ENCODE results near the gene KLHL30.
"Not testable (repeated sequence)": the region's sequence is repeated elsewhere in the genome, so short reads cannot be mapped to it uniquely, and the experiment has no call there.

KLHL30 gene

DNA sequence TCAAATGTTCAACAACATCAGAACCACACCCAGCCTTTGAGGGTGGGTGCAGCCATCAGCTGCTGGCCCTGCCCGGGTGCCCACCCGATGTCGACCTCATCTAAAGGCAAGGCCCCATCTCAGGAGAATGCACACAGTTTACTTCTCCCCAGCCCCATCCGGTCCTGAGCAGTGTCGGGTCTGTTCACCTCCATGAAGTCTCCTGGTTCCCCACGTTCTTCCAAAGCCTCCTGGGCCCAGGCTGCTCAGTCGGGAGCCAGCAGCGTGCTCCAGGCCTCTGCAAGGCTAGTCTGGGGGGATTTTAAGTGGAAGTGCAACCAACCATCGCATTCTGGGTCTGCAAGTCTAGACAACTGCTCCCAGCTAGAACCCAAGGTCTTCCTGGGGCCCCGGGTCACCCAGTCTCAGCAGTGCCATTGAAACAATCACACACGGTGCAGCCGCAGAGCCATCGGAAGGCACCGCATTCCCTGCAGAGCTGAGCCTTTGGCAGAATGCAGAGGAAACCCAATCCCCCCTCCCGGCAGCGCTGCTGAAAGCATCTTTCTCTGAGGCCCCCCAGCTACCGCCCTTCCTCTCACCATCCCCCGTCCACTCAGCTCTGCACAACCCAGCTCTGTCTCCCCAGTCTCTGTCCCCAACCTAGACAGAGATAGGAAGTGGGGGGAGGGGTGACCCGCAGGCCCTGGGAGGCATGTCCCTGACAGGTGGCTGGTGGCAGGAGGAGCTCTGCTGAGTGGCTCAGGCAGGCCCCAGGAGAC lies 29.9 kb upstream of the KLHL30 start:
- DNase-seq (ENCODE audit: low read depth): no peak
- TF ChIP-seq, protein P1, sequence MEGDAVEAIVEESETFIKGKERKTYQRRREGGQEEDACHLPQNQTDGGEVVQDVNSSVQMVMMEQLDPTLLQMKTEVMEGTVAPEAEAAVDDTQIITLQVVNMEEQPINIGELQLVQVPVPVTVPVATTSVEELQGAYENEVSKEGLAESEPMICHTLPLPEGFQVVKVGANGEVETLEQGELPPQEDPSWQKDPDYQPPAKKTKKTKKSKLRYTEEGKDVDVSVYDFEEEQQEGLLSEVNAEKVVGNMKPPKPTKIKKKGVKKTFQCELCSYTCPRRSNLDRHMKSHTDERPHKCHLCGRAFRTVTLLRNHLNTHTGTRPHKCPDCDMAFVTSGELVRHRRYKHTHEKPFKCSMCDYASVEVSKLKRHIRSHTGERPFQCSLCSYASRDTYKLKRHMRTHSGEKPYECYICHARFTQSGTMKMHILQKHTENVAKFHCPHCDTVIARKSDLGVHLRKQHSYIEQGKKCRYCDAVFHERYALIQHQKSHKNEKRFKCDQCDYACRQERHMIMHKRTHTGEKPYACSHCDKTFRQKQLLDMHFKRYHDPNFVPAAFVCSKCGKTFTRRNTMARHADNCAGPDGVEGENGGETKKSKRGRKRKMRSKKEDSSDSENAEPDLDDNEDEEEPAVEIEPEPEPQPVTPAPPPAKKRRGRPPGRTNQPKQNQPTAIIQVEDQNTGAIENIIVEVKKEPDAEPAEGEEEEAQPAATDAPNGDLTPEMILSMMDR (IDR thresholded peaks at IDR 0.05; ENCODE audit: low read length, missing control alignments): no peak
- H3K4me3 ChIP-seq (replicated peaks; ENCODE audit: low read depth, low read length): no peak overlapping the region

DNA sequence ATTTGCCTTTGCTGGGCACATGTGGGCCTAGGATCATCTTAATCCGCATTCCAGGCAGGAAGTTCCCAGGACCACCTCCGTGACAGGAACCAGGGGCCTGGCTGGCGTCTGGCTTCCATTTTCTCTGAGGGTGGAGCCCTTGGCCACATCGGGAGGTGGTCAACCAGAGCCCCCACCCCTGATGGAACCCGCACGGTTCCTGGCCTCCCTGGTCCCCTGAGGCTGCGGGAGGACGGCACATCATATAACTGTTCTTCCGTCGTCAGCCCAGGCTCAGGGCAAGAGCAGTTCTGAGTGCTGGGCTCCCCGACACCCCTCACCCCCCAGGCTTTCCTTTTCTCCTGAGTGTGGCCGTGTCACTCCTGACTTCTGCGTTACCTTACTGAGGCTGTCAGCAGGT lies 24.9 kb upstream of the KLHL30 start:
- TF ChIP-seq, protein P1 (IDR thresholded peaks at IDR 0.05; ENCODE audit: low read length, missing control alignments): no peak

DNA sequence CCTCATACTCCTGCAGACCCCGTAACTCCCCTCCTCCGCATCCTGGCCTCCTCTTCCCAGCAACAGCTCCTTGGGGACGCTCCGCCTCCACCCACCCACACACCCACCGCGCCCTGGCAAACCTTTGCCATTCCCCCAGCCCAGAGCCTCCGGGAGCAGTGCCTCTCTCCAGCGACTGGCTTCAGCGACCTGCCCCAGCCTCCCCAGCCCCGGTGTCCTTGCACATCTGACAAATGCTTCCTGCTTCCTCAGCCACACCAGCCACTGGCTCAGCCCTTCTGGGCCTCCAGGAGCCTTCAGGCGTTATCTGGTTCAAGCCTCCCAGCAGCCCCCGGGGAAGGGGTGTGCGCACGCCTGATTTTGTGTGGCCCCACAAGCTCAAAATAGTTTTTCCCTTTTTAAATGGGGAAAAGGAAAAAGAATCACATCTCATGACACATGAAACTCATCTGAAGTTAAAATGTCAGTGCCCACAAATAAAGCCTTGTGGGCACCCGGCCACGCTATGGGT lies 24.1 kb upstream of the KLHL30 start:
- DNase-seq (ENCODE audit: low read depth): no peak
- H3K4me3 ChIP-seq (replicated peaks; ENCODE audit: low read depth, low read length): no peak overlapping the region
- TF ChIP-seq, protein P1 (IDR thresholded peaks at IDR 0.05; ENCODE audit: low read length, missing control alignments): no peak

More for the DNA sequence above, 24.9 kb upstream of the KLHL30 start:
- no peak for DNase-seq (ENCODE audit: low read depth)
- H3K4me3 ChIP-seq (replicated peaks; ENCODE audit: low read depth, low read length): no peak overlapping the region

DNA sequence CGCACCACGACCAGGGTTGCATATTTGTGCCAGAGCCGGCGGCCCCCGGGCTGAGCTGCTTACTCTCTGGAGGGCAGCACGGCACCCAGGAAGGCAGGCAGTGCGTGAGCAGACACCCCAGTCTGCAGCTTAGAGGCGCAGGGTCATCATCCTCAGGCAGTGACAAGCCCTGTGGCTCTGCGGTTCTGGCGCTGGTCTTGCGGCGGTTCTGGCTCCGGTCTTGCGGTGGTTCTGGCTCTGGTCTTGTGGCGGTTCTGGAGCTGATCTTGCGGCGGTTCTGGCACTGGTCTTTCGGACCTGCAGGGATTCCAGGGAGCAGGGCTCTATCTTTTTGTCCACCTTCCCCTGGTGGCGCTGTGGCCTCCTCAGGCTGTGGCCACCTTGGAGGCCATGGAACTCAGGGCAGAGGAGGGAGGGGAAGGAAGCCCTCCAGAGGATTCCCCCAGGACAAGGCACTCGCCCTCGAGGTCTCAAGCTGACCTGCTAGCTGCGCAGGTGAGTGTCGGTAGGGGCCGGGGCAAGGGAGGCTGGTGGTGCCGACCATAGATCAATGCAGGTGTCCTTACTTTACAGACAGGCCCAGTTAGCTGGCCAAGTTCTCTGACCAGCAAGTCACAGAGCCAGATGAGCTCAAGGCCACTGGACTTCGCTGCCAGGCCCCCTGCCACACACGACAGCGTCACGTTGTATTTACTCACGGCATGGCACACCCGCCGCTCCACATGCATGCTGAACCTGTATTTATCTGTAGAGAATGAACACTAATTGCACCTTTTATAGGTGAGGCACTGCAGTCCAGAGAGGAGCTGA lies 23.4 kb upstream of the KLHL30 start:
- H3K4me3 ChIP-seq (replicated peaks; ENCODE audit: low read depth, low read length): no peak overlapping the region
- TF ChIP-seq, protein P1 (IDR thresholded peaks at IDR 0.05; ENCODE audit: low read length, missing control alignments): no peak
- DNase-seq (ENCODE audit: low read depth): no peak

DNA sequence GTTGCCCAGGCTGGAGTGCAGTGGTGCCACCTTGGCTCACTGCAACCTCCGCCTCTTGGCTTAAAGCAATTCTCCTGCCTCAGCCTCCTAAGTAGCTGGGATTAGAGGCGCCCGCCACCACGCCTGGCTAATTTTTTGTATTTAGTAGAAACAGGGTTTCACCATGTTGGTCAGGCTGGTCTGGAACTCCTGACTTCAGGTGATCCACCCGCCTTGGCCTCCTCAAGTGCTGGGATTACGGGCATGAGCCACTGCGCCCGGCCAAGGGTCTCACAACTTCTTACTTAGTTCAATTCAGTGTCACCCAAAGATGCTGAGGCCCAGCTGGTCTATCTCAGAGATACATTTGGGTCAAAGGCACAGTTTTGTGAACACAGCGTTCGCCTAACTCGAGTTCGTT lies 22.8 kb upstream of the KLHL30 start:
- not testable (repeated sequence) for H3K4me3 ChIP-seq (replicated peaks; ENCODE audit: low read depth, low read length); DNase-seq (ENCODE audit: low read depth)

DNA sequence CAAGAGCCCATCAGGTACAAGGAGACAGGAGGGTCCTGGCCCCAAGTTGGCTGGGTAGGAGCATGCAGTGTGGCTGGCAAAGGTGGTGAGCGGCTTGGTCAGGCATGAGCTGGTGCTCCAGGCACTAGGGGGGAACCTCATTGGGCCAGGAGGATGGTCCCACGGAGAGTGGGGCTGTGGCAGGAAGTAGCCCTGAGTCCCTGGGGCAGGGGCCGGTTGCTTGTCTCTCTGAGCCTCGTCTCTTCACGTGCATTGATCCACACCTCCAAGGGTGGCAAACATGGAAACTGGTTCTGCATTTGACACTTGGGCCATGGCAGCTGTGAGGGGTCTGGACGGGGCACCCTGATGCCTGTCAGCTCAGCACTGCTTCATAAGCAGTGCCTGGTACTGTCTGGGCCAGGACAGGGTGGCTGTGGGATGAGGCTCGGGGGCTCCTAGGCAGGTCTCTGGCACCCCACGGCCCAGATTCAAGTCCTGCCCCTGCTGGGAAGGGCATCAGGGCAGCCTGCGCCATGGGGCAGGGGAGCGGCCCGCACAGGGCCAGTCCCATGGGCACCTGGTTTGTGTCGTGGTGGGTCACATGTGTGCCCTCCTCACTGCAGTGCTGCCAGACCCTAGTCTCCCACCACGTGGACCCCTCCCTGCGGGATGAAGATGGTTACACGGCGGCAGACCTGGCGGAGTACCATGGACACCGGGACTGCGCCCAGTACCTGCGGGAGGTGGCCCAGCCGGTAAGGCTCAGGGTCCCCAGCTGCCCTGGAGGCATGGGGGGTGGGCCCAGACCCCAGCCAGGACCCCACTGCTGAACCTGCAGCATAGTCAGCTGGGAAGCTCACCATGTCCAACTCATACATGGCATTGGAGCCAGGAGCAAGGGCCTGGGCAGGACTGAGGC lies 21.9 kb upstream of the KLHL30 start:
- TF ChIP-seq, protein P1 (IDR thresholded peaks at IDR 0.05; ENCODE audit: low read length, missing control alignments): no peak
- H3K4me3 ChIP-seq (replicated peaks; ENCODE audit: low read depth, low read length): no peak overlapping the region
- DNase-seq (ENCODE audit: low read depth): no peak

Data from fibroblast of pulmonary artery (primary cell).